Coronary artery (tissue), 2 donors: ENCODE data around the gene FUOM.

Experiments
- DNase-seq: peaks from one replicate; pipeline ENCODE4 v3.0.0-alpha.2; 2017; ENCODE audit warnings: low spot score
- H3K27ac ChIP-seq, 2 donors: fragments of 200-600 bp; sonication (generic); one replicate each; pipeline ENCODE4 v1.5.1; 2016 to 2019
- H3K4me3 ChIP-seq: fragments of 200-600 bp; sonication (generic); 2 replicates; pipeline ENCODE4 v1.5.1; 2016; ENCODE audit warnings: mild to moderate bottlenecking, moderate library complexity
- TF ChIP-seq, protein P1 (sequence below): fragments of 200-600 bp; sonication (generic); IDR thresholded peaks from one replicate; pipeline ENCODE4 v1.5.1; 2019; ENCODE audit warnings: antibody characterized with exemption

FUOM gene

DNA sequence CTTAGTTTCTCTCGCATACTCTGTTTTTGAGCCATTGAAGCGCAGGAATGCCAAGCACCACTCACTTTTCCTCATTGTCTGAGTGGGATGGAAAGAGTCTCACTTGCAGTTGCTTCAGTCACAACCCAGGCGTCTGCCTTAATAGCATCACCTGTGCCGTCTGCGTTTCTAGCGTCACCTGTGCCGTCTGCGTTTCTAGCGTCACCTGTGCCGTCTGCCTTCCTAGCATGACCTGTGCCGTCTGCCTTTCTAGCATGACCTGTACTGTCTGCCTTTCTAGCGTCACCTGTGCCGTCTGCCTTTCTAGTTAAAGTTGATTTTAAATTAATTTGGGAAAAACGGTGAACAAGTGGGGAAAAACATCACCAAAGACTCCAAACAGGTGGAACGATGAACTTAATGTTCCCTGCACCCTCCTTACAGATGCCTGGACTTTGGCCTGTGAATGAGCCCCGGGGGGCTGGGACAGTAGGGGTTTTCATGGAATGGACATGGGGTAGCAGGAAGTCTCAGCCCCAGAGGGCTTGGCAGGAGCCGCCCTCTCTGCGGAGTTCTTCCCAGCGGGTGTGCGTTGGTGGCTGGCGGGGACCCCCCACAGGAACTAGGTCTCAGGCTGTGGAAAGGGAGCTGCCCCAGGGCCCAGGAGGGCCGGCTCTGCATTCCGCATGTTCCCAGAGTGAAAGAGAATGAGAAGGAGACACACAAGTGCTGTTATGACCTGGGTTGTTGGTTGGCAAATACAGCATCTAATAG, 45.6 kb downstream of the FUOM start:
- H3K27ac ChIP-seq = no peak overlapping the region
- TF ChIP-seq, protein P1, sequence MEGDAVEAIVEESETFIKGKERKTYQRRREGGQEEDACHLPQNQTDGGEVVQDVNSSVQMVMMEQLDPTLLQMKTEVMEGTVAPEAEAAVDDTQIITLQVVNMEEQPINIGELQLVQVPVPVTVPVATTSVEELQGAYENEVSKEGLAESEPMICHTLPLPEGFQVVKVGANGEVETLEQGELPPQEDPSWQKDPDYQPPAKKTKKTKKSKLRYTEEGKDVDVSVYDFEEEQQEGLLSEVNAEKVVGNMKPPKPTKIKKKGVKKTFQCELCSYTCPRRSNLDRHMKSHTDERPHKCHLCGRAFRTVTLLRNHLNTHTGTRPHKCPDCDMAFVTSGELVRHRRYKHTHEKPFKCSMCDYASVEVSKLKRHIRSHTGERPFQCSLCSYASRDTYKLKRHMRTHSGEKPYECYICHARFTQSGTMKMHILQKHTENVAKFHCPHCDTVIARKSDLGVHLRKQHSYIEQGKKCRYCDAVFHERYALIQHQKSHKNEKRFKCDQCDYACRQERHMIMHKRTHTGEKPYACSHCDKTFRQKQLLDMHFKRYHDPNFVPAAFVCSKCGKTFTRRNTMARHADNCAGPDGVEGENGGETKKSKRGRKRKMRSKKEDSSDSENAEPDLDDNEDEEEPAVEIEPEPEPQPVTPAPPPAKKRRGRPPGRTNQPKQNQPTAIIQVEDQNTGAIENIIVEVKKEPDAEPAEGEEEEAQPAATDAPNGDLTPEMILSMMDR = no peak
- no peak for DNase-seq
- no peak overlapping the region for H3K4me3 ChIP-seq

- no peak for DNase-seq
- Histone ChIP-seq H3K4me3 (no peak overlapping the region), H3K27ac (no peak overlapping the region)
- TF ChIP-seq, protein P1 = no peak
Observed at GRCh38 chr10:133311570-133311969, 46.2 kb downstream of the FUOM start.

DNA sequence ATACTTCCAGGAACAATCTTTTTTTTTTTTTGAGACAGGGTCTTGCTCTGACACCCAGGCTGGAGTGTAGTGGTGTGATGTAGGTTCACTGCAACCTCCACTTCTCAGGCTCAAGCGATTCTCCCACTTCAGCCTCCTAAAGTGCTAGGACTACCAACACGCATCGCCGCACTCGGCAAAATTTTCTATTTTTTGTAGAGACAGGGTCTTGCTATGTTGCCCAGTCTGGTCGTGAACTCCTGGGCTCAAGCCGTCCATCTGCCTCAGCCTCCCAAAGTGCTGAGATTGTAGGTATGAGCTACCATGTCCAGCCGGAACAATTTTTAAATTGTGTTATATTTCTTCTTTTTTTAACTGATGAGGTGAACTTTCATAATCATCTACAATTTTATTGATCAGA, 47.0 kb downstream of the FUOM start:
- TF ChIP-seq, protein P1 = no peak
- H3K27ac ChIP-seq = no peak overlapping the region
- DNase-seq = no peak
- no peak overlapping the region for H3K4me3 ChIP-seq

- Histone ChIP-seq H3K4me3 (no peak overlapping the region), H3K27ac (no peak overlapping the region)
- TF ChIP-seq, protein P1 = no peak
- no peak for DNase-seq
Observed at GRCh38 chr10:133310399-133310755, 47.4 kb downstream of the FUOM start.

DNA sequence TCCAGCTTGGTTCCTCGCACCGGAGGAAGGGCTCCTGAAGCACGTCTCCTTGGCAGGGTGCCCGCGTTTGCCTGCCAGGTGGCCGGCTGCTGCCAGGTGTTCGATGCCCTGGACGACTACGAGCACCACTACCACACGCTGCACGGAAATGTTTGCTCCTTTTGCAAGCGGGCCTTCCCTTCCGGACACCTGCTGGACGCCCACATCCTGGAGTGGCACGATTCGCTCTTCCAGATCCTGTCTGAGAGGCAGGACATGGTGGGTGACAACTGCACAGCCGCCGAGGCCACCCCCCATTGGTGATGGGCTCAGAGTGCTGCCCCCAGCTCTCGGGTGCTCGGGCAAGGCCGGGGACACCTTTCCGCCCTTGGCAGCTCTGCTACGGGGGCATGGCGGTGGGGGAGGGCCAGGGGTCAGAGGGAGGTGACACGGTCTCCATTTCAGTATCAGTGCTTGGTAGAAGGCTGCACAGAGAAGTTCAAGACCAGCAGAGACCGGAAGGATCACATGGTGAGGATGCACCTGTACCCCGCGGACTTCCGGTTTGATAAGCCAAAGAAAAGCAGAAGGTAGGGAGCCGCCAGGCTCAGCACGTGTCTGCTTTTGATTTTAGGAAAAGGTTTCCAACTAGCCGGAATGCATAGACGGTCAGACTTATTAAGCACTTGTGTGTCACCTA, 48.0 kb downstream of the FUOM start:
- Histone ChIP-seq H3K4me3 (peak overlapping the region; percentile 92), H3K27ac (peak overlapping the region in 1 of 2 donors; percentile 97)
- no peak for DNase-seq
- TF ChIP-seq, protein P1 = no peak

- peak overlapping the region; percentile 92 for H3K4me3 ChIP-seq
- peak overlapping the region; percentile 92 to 97 for H3K27ac ChIP-seq
- peak; percentile 95 for DNase-seq
- TF ChIP-seq, protein P1 = no peak
Observed at GRCh38 chr10:133309100-133309719, 48.6 kb downstream of the FUOM start.
